DND-41 (cell line): ENCODE measurements around the gene PID1.

ENCODE experiments used
- ATAC-seq: fragments of 200-7000 bp; cut with Tn5 transposase; 3 replicates; pipeline ENCODE4 v1.9.1; 2021; ENCODE audit warnings: low read depth; ENCODE audit not compliant: insufficient read depth
- DNase-seq: peaks from one replicate; pipeline ENCODE4 v3.0.0-alpha.2; 2020
- H2AFZ ChIP-seq: 2 replicates; pipeline ENCODE4 v1.6.0; 2012; ENCODE audit warnings: low read depth, low read length
- H3K27ac ChIP-seq: 2 replicates; pipeline ENCODE4 v1.5.1; 2012; ENCODE audit warnings: low read length, inconsistent platforms
- H3K27me3 ChIP-seq: fragments of 200-600 bp; sonication (generic); 2 replicates; pipeline ENCODE4 v1.6.0; 2012; ENCODE audit warnings: low read length, mild to moderate bottlenecking, inconsistent platforms; ENCODE audit not compliant: insufficient read depth, poor library complexity
- H3K36me3 ChIP-seq: 2 replicates; pipeline ENCODE4 v1.5.1; 2012; ENCODE audit warnings: low read length, inconsistent platforms; ENCODE audit not compliant: insufficient read depth
- H3K4me1 ChIP-seq: 2 replicates; pipeline ENCODE4 v1.5.1; 2012; ENCODE audit warnings: mild to moderate bottlenecking, low read length; ENCODE audit not compliant: insufficient read depth
- H3K4me2 ChIP-seq: 2 replicates; pipeline ENCODE4 v1.6.0; 2012; ENCODE audit warnings: mild to moderate bottlenecking, moderate library complexity, low read length, inconsistent platforms; ENCODE audit not compliant: insufficient read depth
- H3K4me3 ChIP-seq, 2 experiments: fragments of 200-600 bp in 1 of 2; shearing (Covaris generic) in 1 of 2; 2 replicates each; pipeline ENCODE4 v1.5.1; 2012 to 2016; ENCODE audit warnings: inconsistent platforms in 2 of 2, low read length in 2 of 2, mild to moderate bottlenecking in 2 of 2, low read depth in 1 of 2, moderate library complexity in 1 of 2
- H3K79me2 ChIP-seq: 2 replicates; pipeline ENCODE4 v1.6.0; 2012; ENCODE audit warnings: low read length, inconsistent platforms; ENCODE audit not compliant: insufficient read depth
- H3K9ac ChIP-seq: 2 replicates; pipeline ENCODE4 v1.6.0; 2012; ENCODE audit warnings: low read depth, mild to moderate bottlenecking, inconsistent platforms, low read length, moderate library complexity
- H3K9me3 ChIP-seq: 2 replicates; pipeline ENCODE4 v1.5.1; 2012; ENCODE audit warnings: low read length, moderate library complexity, mild to moderate bottlenecking, inconsistent platforms; ENCODE audit not compliant: insufficient read depth, severe bottlenecking
- H4K20me1 ChIP-seq: 2 replicates; pipeline ENCODE4 v1.6.0; 2012; ENCODE audit warnings: low read length; ENCODE audit not compliant: insufficient read depth
- EZH2 ChIP-seq: IDR thresholded peaks from 3 replicates; pipeline ENCODE4 v1.6.1; 2012; ENCODE audit warnings: borderline replicate concordance, low read depth, mild to moderate bottlenecking, moderate library complexity, low read length, inconsistent platforms; ENCODE audit not compliant: severe bottlenecking
- TF ChIP-seq, protein P1 (sequence below): IDR thresholded peaks from 2 replicates; pipeline ENCODE4 v1.5.1; 2012; ENCODE audit warnings: borderline replicate concordance, low read length, moderate library complexity, mild to moderate bottlenecking; ENCODE audit not compliant: poor library complexity, severe bottlenecking; ENCODE audit errors: extremely low read depth

The PID1 gene

DNA sequence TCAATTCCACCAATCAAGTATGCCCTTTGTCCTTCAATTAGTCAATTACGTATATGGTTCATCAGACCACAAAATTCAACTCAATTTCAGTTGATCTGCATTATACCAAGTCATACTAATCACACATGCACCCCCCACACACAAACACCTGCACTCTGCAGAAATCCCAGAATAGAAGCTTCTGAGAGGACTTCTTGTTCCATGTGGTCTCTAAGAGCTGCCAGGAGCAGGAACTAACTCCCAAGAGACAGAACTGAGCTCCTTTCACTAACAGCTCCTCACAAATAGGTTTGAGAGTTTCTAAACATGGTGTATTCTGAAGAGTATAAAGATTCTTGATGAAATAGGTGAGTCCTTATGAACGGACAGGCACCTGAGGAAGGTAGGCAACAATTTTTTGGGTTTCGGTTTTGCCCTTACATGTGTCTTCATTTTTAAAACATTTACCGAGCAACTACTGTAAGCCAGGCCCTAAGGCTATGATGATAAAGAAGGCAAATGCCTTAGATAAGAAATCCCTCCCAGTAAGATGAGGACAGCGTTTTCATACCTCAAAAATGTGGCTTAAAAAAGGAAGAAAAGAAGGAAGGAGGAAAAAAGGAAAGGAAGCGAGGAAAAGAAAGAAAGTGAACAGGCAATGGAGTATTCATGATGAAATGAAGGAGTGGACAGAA lies 183.1 kb downstream of the PID1 start:
- no peaks in the 10 kb centered on the region for H3K36me3 ChIP-seq
- no peak overlapping the region for H3K9ac ChIP-seq
- no peaks in the 10 kb centered on the region for H3K4me1 ChIP-seq
- ATAC-seq (no peak), DNase-seq (no peak)
- H2AFZ ChIP-seq, result no peak overlapping the region
- no peak overlapping the region for H3K4me2 ChIP-seq
- H3K27ac ChIP-seq, result no peak overlapping the region
- H3K4me3 ChIP-seq, result no peak overlapping the region
- TF ChIP-seq, protein P1, sequence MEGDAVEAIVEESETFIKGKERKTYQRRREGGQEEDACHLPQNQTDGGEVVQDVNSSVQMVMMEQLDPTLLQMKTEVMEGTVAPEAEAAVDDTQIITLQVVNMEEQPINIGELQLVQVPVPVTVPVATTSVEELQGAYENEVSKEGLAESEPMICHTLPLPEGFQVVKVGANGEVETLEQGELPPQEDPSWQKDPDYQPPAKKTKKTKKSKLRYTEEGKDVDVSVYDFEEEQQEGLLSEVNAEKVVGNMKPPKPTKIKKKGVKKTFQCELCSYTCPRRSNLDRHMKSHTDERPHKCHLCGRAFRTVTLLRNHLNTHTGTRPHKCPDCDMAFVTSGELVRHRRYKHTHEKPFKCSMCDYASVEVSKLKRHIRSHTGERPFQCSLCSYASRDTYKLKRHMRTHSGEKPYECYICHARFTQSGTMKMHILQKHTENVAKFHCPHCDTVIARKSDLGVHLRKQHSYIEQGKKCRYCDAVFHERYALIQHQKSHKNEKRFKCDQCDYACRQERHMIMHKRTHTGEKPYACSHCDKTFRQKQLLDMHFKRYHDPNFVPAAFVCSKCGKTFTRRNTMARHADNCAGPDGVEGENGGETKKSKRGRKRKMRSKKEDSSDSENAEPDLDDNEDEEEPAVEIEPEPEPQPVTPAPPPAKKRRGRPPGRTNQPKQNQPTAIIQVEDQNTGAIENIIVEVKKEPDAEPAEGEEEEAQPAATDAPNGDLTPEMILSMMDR, result no peak
- no peak for TF ChIP-seq EZH2
- H3K9me3 ChIP-seq, result no peaks in the 10 kb centered on the region
- H3K27me3 ChIP-seq, result no peaks in the 10 kb centered on the region
- H3K79me2 ChIP-seq, result no peaks in the 10 kb centered on the region
- no peaks in the 10 kb centered on the region for H4K20me1 ChIP-seq

DNA sequence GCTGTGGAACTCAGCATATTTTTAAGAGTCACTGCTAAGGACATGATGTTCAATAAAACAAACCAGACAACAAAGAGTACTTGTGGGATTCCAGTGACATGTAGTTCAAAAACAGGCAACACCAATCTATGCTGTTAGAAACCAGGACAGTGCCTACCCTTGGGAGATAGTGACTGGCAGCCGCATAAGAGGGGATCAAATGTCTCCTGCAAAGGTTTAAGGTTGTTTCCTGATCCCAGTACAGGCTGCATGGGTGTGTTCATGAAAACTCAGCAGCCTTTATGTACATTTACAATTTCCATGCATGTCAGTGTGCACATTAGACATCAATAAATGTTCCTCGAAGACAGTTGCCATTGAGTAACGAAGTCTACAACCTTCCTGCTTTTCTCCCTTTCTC lies 183.8 kb downstream of the PID1 start:
- Histone ChIP-seq H4K20me1 (no peaks in the 10 kb centered on the region), H3K4me3 (no peak overlapping the region), H3K4me1 (no peaks in the 10 kb centered on the region), H2AFZ (no peak overlapping the region), H3K27me3 (no peaks in the 10 kb centered on the region), H3K79me2 (no peaks in the 10 kb centered on the region), H3K9me3 (no peaks in the 10 kb centered on the region), H3K9ac (no peak overlapping the region), H3K36me3 (no peaks in the 10 kb centered on the region), H3K27ac (no peak overlapping the region), H3K4me2 (no peak overlapping the region)
- ATAC-seq (no peak), DNase-seq (no peak)
- TF ChIP-seq EZH2, result no peak
- TF ChIP-seq, protein P1, result no peak

DNA sequence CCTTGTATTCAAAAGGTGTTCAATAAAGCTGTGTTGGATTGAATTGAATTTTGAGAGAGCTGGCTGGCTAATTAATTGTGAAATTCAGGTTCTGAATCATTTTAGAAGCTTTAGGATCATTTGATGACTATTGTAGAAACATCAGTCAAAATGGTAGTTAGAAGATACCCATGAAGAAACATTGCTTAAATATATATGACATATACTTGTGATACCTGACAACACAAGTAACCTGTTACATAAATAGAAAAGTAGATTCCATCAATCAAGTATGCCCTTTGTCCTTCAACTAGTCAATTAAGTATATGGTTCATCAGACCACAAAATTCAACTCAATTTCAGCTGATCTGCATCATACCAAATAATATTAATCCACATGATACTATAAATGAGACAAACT lies 185.6 kb downstream of the PID1 start:
- ATAC-seq, result no peak
- H3K27me3 ChIP-seq, result no peaks in the 10 kb centered on the region
- no peaks in the 10 kb centered on the region for H3K36me3 ChIP-seq
- H3K79me2 ChIP-seq, result no peaks in the 10 kb centered on the region
- H3K9me3 ChIP-seq, result no peaks in the 10 kb centered on the region
- no peaks in the 10 kb centered on the region for H3K4me1 ChIP-seq
- no peaks in the 10 kb centered on the region for H4K20me1 ChIP-seq
- DNase-seq, result no peak
- no peak overlapping the region for H2AFZ ChIP-seq
- H3K9ac ChIP-seq, result no peak overlapping the region
- H3K4me2 ChIP-seq, result no peak overlapping the region
- no peak for TF ChIP-seq EZH2
- TF ChIP-seq, protein P1, result no peak
- H3K27ac ChIP-seq, result no peak overlapping the region
- no peak overlapping the region for H3K4me3 ChIP-seq
